ENCODE measurements around the gene GJA1.

DNA sequence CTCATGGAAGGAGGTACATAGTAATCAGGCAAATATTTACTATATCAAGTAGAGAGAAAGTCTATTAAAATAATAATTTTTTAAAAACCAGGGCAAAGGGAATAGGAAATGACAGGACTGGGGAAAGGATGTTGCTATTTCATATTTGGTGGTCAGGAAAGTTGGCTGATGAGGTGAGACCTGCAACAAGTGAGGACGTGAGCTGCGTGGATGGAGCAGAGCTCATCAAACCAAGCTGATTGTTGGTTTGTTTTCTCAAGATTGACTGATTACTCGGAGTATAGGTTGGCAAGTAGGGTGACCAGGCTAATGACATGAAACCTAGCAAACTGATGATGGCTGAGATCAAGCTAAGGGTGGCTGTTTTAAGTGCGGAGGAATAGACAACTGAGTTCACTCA, 6.0 kb downstream of the GJA1 start:
- TF ChIP-seq, protein P1, sequence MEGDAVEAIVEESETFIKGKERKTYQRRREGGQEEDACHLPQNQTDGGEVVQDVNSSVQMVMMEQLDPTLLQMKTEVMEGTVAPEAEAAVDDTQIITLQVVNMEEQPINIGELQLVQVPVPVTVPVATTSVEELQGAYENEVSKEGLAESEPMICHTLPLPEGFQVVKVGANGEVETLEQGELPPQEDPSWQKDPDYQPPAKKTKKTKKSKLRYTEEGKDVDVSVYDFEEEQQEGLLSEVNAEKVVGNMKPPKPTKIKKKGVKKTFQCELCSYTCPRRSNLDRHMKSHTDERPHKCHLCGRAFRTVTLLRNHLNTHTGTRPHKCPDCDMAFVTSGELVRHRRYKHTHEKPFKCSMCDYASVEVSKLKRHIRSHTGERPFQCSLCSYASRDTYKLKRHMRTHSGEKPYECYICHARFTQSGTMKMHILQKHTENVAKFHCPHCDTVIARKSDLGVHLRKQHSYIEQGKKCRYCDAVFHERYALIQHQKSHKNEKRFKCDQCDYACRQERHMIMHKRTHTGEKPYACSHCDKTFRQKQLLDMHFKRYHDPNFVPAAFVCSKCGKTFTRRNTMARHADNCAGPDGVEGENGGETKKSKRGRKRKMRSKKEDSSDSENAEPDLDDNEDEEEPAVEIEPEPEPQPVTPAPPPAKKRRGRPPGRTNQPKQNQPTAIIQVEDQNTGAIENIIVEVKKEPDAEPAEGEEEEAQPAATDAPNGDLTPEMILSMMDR (IDR thresholded peaks at IDR 0.05 in 4 of 5, conservative IDR thresholded peaks at IDR 0.05 in 1 of 5) = no peak
- no peak for TF ChIP-seq POLR2A (IDR thresholded peaks at IDR 0.05)
